ENCODE data around the gene SLC41A3.
A peak's percentile ranks its signal among the peaks of the same experiment; 100 is the strongest.

Gene SLC41A3

DNA sequence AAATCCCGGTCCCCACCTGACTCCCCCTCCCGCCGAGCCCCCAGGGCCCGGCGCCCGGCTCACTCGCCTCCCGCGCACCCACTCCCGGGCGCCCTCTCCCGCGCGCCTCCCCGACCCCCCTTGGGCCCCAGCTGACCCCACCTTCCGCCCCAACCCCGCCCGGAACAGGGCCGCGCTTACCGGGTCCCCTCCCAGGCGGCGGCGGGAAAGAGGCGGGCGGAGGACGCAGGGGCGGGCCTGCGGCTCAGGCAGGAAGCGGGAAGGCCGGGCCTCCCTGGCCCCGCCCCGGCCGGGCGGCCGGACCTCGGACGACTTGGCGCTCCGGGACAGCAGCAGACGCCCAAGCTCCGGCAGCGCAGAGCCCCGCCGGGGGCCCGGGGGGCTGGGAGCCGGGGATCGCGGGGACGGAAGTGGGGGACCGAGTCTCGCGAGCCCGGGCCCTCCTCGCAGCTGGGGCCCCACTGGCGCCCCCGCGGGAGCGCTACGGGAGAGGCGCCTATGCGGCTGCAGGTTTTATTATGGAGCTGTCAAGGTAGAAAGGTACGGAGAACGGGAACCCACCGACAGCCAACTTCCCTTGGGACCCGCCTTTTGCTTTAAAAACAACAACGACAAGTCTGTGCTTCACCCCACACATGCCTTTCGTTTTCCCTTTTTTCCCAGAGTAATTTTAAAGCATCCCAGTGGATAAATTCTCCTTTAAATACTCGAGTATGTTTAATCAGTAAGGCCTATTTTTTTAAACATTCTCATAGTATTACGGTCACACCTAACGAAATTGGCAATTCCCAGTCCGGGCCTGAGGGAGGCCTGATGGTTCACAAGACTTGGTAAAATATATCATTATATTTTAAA, at the start of gene SLC41A3:
TSS of gene SLC41A3 (minus strand) at position 212 of the 855 bp plus-strand sequence. CDS start 15,905 bp downstream, outside the sequence.
- peak; percentile 91 for DNase-seq

DNA sequence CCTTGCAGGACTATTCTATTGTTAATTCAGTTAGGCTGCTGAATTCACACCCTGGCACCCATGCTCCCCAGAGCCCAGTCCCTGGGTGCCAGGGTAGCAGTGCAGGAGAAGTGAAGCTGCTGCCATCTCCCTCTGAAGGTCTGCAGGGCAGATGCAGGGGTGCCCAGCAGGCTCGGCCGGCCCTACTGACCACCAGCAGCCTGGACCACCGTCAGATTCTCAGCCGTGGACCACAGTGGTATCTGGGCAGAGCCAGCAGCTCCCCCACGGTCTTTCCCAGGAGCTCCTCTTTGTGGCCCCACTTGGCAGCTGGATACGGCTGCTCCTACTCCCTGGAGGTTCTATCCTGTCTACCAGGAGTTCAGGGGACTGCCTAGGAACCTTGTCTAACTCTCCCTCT, 49.7 kb upstream of the SLC41A3 start:
- no peak for DNase-seq

DNA sequence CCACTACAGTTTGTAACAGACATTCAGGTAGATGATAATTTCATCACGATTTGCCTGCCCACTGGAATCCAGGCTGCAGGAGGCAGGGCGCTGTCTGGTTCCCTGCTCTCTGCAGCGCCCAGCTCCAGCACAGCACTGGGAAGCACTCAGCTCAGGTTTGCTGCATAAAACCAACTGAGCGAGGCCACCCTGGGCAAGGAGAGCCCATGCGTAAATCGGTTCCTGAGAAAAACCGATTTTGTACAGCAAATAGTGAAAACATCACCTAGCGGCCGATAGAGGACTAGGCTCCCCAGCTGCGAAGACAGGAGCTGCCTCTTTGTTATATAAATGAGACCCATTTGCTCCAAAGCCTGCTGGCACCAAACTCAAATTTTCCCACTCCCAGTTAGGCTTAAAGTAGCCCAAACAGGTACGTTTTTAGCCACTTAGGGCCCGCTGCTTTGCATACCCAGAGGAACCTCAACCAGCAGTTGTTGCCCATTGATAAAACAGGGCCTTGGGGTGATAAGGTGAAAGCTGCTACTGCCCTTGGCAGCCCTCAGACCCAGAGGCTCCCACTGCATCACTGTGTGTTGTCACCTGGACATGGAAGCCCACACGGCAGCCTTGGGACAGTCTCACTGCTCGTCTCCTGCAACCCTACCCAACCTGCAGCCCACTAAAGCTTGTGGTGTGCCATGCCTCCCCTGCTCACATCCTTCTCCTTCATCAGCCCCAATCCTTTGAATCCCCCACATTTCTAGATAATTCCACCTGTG, 49.0 kb upstream of the SLC41A3 start:
- DNase-seq, result no peak

DNA sequence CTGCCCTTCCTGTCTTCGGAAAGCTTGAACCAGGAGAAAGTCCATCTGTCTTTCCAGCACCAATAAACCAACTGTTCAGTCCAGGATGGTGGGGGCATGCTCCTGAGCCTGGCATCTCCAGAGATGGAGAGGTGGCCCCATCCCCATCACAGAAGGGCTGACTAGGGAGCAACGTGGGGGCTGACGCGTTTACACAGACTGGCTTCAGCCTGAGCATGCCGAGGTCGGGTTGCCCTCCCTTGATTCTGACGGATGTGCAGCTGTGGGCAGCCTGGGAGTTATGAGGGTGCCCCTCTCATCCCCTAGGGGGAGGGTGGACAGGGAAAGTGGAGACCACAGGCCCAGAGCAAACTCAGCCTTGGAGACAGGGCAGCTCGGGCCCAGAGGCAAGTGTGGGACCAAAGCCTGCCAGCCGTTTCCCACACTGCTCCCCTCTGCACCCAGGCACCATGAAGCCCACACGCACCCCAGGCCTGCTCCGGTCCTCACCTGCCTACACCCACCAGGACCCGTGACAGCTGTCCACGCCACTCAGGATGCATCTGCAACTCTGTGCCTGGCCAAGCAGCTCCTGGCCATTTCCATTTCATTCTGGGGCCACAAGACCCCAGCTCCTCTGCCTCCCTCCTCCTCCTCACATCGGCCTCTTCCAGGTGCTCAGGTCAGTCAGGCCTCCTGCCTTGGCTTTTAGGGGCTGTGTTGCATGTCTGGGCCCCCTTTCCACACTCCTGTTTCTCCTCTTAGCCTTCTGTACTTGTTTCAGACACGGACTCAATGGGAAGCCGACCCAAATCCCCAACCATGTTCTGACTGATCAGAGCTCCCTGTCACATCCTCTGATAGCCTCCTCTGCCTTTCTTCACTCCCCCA, 48.2 kb upstream of the SLC41A3 start:
- no peak for DNase-seq

DNA sequence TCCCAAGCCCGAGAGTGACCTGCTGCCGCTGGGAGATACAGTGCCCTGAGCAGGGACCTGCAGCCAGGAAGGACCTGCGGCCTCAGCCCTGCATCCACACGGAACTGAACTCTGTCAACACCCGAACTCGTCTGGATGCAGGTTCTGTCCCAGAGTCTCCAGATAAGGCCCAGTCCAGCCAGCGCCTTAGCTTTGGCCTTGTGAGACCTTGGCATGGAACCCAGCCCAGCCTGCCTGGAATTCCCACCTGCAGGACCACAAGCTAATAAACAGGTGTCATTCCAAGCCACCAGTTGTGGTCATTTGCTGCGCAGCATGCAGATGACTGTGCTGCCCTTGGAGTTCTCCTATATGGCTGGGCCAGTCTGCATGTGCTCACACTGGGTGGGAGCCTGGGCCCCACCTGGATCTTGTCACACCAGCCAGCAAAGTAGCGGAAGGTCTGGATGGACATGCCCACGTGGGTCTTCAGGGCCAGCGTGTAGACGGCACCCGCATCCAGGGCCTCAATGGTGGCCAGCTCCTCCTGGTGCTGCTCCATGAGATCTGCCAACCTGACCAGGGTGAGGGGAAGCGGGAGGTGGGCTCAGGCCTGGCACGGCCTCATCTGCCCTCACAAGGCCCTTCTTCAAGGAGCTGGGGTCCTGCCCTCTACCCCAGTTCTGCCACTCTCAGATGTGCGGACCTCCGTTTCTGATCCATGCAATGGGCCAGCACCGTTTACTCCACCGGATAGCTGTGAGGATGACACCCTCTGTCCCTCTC, 47.2 kb upstream of the SLC41A3 start:
- no peak for DNase-seq

DNA sequence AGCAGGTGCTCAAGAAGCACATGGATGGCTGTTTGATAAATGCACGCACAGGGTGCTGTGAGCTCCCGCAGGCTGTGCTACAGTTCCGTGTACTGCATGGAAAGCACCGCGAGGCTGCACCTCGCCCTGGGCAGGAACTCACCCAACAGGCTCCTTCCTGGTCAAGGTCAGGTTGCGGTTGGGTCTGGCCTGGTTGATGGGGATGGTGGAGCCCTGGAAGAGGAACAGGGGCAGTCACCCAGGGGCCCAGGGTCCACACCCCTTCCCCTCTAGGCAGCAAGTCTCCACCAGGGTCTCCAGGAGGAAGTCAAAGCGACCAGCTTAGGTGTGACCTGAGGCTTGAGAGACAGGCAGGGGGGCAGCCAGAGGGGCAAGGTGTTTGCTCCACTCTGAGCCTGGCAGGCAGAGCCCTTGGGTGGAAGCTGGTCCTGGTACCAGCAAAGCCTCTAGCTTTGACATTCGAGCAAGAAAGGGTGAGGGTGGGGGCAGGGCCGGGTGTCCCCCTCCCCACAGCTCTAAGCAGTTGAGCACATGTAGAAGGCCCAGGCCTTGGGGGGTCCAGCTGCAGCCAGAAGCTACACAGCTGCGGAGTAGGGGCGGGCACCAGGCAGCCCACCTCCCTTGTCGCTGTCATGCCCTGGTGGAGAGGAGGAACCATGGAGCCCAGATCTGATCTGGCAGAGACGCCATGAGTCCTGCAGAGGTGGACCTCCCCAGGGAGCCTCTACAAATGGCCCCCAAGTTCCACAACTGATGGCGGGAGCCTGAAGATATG, 46.3 kb upstream of the SLC41A3 start:
- DNase-seq, result no peak

DNA sequence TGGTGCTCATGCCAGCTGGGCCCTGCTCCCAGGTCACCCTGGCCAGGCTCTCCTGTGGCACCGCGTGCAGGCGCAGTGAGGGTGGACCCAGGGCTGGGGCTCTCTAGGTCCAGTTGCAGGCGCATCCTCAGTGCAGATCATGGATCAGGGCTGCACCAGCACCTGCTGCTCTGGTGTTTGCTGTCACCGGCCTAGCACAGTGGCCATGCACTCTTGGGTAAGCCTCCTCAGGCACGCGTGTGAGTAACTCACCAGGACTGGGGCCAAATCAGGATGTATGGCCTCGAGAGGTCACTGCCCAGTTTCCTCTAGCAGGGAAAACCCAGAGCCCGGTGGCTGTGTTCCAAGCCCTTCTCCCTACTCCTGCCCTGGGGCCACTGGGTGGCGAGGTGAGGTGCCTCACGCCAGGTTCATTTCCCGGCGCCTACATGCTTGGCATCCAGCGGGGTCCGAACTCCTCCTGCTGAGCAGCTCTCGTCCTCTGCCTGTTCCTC, 45.5 kb upstream of the SLC41A3 start:
- no peak for DNase-seq

DNA sequence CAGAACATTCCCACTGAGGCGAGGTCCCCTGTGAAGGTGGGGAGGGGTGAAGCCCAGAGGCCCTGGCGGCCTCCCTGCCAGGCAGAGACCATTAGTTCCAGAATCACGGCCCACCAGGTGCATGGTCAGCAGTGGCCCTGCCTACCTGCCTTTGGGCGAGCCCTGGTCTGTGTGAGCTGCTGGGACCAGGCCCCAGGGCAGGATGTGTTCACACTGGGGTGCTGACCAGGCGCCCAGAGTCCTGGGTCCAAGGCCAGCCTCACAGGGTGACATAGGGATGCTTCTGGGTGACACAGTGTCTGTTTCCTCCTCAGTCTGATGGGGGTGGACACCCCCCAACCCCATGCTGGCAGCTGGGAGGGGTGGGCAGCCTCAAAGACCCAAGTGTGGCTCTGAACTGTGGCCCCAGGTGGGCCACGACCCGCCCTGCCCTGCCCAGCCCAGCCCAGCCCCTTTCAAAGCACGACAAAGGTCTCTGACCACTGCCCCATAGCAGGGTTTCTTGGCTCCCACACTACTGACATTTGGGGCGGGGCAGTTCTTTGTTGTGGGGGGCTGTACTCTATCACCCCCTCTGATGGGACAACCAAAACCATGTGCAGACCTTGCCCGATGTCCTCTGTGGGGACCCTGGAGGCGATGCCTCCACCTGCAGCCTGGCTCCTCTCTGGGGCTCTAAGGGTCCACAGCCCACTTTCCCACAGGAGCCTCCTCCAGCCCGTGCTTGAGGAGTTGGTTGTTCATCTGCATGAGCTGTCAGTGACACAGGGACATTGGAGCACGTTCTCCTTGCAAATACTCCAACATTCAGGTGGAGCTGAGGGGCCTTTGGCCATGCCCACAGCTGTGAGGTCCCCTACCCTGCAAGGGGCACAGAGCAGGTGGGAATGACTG, 44.8 kb upstream of the SLC41A3 start:
- DNase-seq, result no peak

DNA sequence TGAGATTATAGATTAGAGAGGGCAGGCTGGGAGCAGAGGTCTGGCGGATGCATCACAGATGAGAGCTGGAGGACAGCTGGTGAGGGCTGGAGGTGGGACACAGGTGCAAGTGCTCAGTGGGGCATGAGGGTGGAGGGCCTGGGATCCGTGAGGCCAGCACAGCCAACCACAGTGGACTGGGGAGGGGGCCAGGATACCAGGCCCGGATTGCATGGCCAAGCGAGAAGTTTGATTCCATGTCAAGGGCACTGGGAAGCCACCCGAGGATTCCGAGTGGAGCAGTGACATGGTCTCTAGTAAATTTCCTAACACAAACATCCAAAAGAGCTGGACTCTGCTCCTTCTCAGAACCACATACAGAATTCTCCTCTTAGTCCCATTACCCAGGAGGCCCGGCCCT, 44.0 kb upstream of the SLC41A3 start:
- DNase-seq, result no peak

DNA sequence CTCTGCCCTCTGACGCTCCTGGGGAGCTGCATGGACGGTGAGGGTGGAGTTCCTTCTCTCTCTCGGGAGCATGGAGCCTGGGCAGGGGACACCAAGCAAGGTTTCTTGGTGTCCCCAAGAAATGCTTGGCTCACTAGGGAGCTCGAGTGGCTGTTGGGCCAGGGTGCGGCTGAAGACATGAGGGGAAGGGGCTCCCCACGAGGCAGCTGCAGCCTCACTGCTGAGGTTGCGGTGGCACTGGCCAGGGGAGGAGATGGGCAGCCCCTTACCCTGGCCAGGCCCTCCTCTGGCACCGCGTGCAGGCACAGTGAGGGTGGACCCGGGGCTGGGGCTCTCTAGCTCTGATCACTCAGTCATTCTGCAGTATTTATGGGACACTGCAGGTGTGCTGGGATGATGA, 43.5 kb upstream of the SLC41A3 start:
- DNase-seq, result no peak

DNA sequence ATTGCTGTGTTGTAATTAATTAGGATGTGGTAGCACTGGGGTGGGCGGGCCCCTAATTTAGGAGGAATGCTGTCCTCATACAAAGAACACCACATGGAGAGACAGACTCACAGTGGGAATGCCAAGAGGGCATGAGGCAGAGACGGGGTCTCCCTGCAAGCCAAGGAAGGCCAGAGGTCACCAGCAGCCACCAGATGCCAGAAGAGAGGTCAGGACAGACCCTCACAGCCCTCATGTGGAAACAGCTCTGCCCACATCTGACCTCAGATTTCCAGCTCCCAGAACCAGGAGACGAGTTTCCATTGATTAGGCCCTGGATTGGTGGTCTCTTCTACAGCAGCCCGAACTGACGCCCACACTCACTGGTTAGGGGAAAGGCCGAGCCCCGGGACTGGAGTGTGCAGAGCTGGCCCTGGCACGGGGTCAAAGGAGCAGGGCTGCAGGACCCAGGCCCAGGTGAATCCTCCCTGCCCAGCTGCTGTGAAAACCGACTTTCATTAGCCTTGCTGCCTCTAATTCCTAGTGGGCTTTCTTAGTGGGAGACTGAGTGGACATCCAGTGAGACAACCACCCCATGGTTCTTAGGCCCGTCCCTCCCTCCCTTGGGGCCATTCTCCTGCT, 43.0 kb upstream of the SLC41A3 start:
- DNase-seq, result no peak

DNA sequence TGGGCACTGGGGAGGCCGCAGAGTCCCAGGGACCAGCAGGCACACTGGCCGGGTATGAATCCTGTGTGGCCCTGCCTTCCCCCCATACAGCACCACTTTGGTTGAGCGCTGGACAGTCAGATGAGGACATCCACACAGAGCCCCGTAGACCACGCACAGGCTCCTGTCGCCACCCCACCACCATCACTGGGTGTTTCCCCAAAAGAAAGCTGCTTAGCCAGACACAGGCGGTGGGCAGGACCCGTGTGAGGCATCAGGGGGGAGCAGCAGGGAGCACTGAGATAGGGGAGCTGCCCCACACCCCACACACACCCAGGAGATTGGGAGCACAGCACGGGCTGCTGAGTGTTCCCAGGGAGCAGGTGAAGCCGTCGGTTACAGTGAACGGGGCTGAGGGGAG, 42.4 kb upstream of the SLC41A3 start:
- DNase-seq, result no peak

DNA sequence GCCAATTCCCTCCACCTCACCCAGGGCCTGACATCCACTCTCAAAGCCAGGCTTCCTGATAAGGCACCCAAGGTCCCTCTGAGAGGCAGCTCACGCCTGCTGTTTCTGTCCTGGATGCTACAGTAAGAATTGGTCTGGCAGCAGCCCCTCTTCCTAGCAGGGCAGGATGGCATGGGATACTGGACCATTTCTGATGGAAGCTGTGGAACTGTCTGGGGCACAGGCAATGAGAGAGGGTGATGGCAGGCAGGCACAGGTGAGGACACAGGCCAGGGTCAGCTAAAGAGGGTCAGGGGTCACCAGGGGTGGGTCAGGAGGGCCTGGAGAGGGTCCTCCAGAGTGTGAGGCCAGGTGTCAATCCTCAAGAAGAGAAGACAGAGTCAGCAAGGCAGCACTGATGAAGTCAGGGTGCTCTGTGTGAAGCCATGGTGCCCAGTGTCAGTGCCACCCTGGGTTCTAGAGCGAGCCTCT, 41.9 kb upstream of the SLC41A3 start:
- DNase-seq, result no peak

DNA sequence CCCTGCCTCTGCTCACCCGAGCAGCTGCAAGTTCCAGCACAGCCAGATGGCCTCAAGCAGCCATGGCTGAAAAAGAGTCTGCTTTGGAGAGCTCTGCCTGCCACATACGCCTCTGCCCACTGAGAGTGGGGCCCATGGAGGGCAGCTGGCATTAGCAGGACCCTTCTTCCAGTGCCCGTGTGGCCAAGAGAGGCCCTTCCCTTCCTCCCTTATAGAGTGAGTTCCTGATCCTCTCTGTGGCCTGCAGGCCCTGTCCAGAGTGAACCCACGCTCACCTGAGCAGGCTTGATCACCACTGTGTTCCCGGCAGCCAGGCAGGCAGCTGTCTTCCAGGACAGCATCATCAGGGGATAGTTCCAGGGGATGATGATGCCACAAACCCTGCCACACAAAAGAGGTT, 41.4 kb upstream of the SLC41A3 start:
- no peak for DNase-seq

DNA sequence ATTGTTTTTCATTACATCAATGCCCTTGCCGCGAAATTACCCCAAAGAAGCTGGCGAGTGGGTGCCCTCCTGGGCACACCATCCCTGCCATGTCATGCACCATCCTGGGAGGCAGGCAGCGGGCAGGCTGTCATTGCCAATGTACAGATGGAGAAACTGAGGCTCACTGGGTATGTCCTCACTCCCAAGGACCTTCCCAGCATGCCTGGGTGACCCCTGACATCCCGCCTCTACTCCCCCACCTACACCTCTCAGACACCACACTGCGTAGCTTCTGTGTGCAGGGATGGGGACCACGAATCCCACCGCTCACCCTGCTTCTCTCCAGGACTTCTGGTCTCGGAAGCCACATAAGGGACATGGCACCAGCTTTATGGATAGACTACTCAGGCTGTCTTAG, 41.0 kb upstream of the SLC41A3 start:
- no peak for DNase-seq

DNA sequence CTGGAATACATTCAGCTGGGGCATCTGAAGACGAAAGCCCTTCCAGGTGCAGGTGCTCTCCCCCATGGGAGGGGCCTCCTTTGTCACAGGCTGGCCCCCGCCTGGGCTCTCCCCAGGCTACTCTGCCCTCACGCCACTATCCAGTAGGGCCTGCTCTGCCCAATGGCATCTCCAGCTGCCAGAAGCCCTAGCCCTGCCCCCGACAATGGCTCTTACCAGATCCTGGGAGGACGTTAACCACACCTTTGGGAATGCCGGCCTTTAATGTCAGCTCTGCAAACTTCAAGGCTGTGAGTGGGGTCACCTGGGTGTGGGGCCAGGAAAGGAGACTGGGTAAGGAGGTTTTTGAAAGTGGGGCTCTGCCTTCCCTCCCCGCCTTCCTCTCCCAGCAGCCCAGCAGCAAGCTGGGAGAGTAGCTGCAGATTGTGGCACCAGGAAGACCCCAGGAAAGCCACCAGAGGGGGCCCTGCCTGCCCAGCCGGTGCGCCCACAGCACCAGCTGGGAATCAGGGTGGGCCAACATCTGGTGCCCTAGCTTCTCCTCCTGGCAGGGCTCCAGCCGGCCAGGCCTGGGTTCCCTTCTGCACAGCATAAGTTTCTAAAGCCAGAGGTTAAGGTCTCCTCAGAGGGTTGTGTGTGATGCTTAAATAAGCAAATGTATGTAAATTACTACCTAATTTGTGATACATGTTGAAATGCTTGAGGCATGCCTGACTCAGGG, 40.4 kb upstream of the SLC41A3 start:
- DNase-seq, result no peak

DNA sequence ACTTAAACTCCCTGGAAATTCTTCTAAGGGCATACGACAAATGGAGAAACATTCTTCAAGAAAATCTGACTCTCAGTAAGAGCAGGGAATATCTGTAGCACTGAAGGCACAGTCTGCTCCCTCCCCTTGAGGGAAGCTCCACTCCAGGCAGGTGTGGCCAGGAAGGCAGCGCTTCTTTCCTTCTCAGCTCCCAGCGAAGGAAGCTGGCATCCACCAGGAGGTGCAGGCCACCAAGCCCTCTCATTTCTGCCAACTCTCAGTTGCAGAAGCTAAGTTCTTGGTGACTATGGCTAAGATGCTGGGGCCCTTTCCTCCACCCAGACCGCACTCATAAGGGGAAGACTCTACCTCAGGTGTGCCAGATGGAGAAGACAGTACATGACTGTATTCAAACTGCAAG, 37.7 kb upstream of the SLC41A3 start:
- DNase-seq, result no peak

DNA sequence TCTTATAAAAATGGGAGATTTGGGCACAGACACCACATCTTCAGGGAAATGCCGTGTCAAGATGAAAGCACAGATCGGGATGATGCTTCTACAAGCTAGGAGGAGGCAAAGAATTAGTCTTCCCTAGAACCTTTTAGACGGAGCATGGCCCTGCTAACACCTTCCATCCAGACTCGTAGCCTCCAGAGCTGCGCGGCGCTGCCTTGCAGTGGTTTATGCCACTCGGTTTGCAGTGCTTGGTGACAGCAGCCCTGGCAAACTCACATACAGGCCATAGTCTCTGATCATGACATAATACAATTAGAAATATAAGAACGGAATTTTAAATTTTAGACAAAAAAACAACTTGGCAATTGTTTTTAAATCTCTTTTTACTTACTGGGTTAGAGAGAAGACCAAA, 37.1 kb upstream of the SLC41A3 start:
- no peak for DNase-seq

DNA sequence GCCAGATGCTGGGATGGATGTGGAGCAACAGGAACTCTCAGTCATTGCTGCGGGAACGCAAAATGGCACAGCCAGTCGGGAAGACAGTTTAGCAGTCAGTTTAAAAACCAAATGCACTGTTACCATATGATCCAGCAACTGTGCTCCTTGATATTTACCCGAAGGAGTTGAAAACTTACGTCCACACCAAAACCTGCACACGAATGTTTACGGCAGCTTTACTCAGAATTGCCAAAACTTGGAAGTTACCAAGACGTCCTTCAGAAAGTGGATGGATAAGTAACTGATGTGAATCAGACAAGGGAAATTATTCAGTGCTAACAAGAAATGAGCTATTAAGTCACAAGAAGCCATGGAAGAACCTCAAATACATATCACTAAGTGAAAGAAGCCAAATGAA, 36.1 kb upstream of the SLC41A3 start:
- DNase-seq, result no peak

Data from activated CD4-positive, alpha-beta T cell treated with anti-CD3 and anti-CD28 coated beads, Interleukin-2, amount 50 U/mL, for 16 hours (primary cell).